Measurements from ENCODE around the gene TBCC.

- TF ChIP-seq CTCF (IDR thresholded peaks at IDR 0.05) (no peak), POLR2A (IDR thresholded peaks at IDR 0.05) (no peak)
These were observed 25.8 kb upstream of the TBCC start for GRCh38 chr6:42771741-42772100.

All from heart left ventricle (tissue), 13 donors.